Neural cell (in vitro differentiated cells): Measurements from ENCODE around the gene RNF215. TPM values are rescaled to one million over a fixed set of nuclear protein-coding genes. Genes with fewer than 3 reads are reported as not detected.
"Not testable (repeated sequence)": the region's sequence is repeated elsewhere in the genome, so short reads cannot be mapped to it uniquely, and the experiment has no call there.

Experiments used
- H2AFZ ChIP-seq: fragments of 200-600, 300-800 bp; sonication (generic), shearing (Covaris generic); 2 replicates; pipeline ENCODE4 v1.6.0; 2014; ENCODE audit warnings: low read depth, mild to moderate bottlenecking, antibody characterized with exemption, low read length, moderate library complexity
- H3F3A ChIP-seq: fragments of 200-600 bp; shearing (Covaris generic); 2 replicates; pipeline ENCODE4 v1.6.1; 2016; ENCODE audit warnings: mild to moderate bottlenecking, moderate library complexity, mixed read lengths, antibody characterized with exemption, low read length; ENCODE audit not compliant: insufficient read depth, poor library complexity, severe bottlenecking
- H3K27ac ChIP-seq: fragments of 200-600, 300-800 bp; sonication (generic), shearing (Covaris generic); 2 replicates; pipeline ENCODE4 v1.5.1; 2014; ENCODE audit warnings: mild to moderate bottlenecking, low read length, moderate library complexity
- H3K27me3 ChIP-seq: fragments of 300-800, 200-600 bp; sonication (generic), shearing (Covaris generic); 2 replicates; pipeline ENCODE4 v1.6.0; 2014; ENCODE audit warnings: mild to moderate bottlenecking, low read depth, low read length, moderate library complexity; ENCODE audit not compliant: insufficient read depth
- H3K36me3 ChIP-seq: fragments of 300-800, 200-600 bp; sonication (generic), shearing (Covaris generic); 2 replicates; pipeline ENCODE4 v1.5.1; 2014; ENCODE audit warnings: mild to moderate bottlenecking, antibody characterized with exemption, low read length, moderate library complexity; ENCODE audit not compliant: insufficient read depth
- H3K4me2 ChIP-seq: fragments of 300-800, 200-600 bp; sonication (generic), shearing (Covaris generic); 2 replicates; pipeline ENCODE4 v1.6.0; 2014; ENCODE audit warnings: mild to moderate bottlenecking, low read length
- H3K4me3 ChIP-seq: fragments of 300-800, 200-600 bp; sonication (generic), shearing (Covaris generic); 2 replicates; pipeline ENCODE4 v1.5.1; 2014; ENCODE audit warnings: mild to moderate bottlenecking, low read length, moderate library complexity
- H3K79me2 ChIP-seq: fragments of 200-600 bp; shearing (Covaris generic); replicated peaks from 2 replicates; pipeline ENCODE4 v1.6.0; 2014; ENCODE audit warnings: mild to moderate bottlenecking, low read length, moderate library complexity; ENCODE audit not compliant: insufficient read depth
- H3K9ac ChIP-seq: fragments of 300-800, 200-600 bp; sonication (generic), shearing (Covaris generic); 2 replicates; pipeline ENCODE4 v1.6.1; 2016; ENCODE audit warnings: mild to moderate bottlenecking, low read length, mixed read lengths
- H3K9me2 ChIP-seq: fragments of 200-600 bp; shearing (Covaris generic); 2 replicates; pipeline ENCODE4 v1.6.1; 2016; ENCODE audit warnings: mild to moderate bottlenecking, low read length, mixed read lengths; ENCODE audit not compliant: insufficient read depth
- H3K9me3 ChIP-seq: fragments of 200-600, 300-800 bp; sonication (generic), shearing (Covaris generic); 2 replicates; pipeline ENCODE4 v1.6.1; 2016; ENCODE audit warnings: mild to moderate bottlenecking, mixed run types, low read length, moderate library complexity, mixed read lengths
- H4K20me1 ChIP-seq: fragments of 200-600 bp; shearing (Covaris generic); 2 replicates; pipeline ENCODE4 v1.6.1; 2016; ENCODE audit warnings: mild to moderate bottlenecking, mixed run types; ENCODE audit not compliant: insufficient read depth
- EP300 ChIP-seq: fragments of 450-650 bp; conservative IDR thresholded peaks from 2 replicates; pipeline ENCODE4 v1.6.1; 2014; ENCODE audit warnings: antibody characterized with exemption, mild to moderate bottlenecking, moderate library complexity; ENCODE audit not compliant: poor library complexity, severe bottlenecking
- EZH2 ChIP-seq: fragments of 200-600, 300-800 bp; shearing (Covaris generic), sonication (generic); IDR thresholded peaks from 2 replicates; pipeline ENCODE4 v1.6.1; 2014; ENCODE audit warnings: antibody characterized with exemption, low read length, borderline replicate concordance, mild to moderate bottlenecking; ENCODE audit not compliant: insufficient read depth, poor library complexity, severe bottlenecking
- MXI1 ChIP-seq: fragments of 450-650 bp; conservative IDR thresholded peaks from 2 replicates; pipeline ENCODE4 v1.6.1; 2014; ENCODE audit warnings: antibody characterized with exemption, mild to moderate bottlenecking; ENCODE audit not compliant: poor library complexity, severe bottlenecking
- POLR2AphosphoS5 ChIP-seq: IDR thresholded peaks from 2 replicates; pipeline ENCODE4 v1.6.1; 2012
- RAD21 ChIP-seq: fragments of 450-650 bp; conservative IDR thresholded peaks from 2 replicates; pipeline ENCODE4 v1.6.1; 2014; ENCODE audit warnings: antibody characterized with exemption, mild to moderate bottlenecking, moderate library complexity
- SMC3 ChIP-seq: fragments of 450-650 bp; conservative IDR thresholded peaks from 2 replicates; pipeline ENCODE4 v1.6.1; 2014; ENCODE audit warnings: antibody characterized with exemption, mild to moderate bottlenecking, moderate library complexity; ENCODE audit not compliant: poor library complexity
- TAF1 ChIP-seq: IDR thresholded peaks from 2 replicates; pipeline ENCODE4 v1.6.1; 2012; ENCODE audit warnings: low read depth
- polyA plus RNA-seq: library from polyadenylated mRNA; depleted of rRNA; stranded (reverse); fragments of >200 nt; gene quantifications from 2 replicates; pipeline ENCODE4 v1.2.3, GENCODE V29; 2014
- TF ChIP-seq, protein P1 (sequence below): fragments of 450-650 bp; IDR thresholded peaks from 2 replicates; pipeline ENCODE4 v1.5.1; 2014; ENCODE audit warnings: antibody characterized with exemption, mild to moderate bottlenecking, moderate library complexity; ENCODE audit not compliant: poor library complexity, severe bottlenecking
- TF ChIP-seq, protein P2 (sequence below): IDR thresholded peaks from 2 replicates; pipeline ENCODE4 v1.6.1; 2012; ENCODE audit warnings: borderline replicate concordance

The RNF215 gene
- polyA plus RNA-seq, 1 donor from 2014 or later, result 28.3 TPM

DNA sequence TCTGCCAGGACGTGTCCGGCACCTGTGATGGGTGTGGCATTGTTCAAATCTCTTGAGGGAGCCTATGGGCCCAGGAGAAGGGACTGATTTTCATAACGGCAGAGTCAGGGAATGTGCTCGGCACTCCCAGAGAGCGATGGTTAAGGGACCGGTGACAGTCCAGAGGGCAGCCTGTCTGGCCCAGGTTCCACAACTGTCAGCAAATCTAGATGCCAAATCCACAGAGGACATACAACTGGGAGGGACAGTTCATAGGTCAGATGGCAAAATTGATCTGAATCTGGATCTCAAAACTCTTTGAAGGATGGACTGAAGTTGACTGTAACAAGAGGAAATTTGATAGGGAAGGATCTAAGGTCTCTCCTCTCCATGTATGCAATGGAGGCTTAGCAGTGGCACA is 17.1 kb upstream of the RNF215 start:
- H3K27ac ChIP-seq, result no peak overlapping the region
- no peaks in the 10 kb centered on the region for H3K79me2 ChIP-seq
- no peak overlapping the region for H3K9ac ChIP-seq
- TF ChIP-seq MXI1, result no peak
- TF ChIP-seq, protein P1, sequence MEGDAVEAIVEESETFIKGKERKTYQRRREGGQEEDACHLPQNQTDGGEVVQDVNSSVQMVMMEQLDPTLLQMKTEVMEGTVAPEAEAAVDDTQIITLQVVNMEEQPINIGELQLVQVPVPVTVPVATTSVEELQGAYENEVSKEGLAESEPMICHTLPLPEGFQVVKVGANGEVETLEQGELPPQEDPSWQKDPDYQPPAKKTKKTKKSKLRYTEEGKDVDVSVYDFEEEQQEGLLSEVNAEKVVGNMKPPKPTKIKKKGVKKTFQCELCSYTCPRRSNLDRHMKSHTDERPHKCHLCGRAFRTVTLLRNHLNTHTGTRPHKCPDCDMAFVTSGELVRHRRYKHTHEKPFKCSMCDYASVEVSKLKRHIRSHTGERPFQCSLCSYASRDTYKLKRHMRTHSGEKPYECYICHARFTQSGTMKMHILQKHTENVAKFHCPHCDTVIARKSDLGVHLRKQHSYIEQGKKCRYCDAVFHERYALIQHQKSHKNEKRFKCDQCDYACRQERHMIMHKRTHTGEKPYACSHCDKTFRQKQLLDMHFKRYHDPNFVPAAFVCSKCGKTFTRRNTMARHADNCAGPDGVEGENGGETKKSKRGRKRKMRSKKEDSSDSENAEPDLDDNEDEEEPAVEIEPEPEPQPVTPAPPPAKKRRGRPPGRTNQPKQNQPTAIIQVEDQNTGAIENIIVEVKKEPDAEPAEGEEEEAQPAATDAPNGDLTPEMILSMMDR, result no peak
- TF ChIP-seq EZH2, result no peak
- TF ChIP-seq RAD21, result no peak
- no peak for TF ChIP-seq POLR2AphosphoS5
- TF ChIP-seq SMC3, result no peak
- TF ChIP-seq TAF1, result no peak
- H2AFZ ChIP-seq, result no peak overlapping the region
- H3K4me3 ChIP-seq, result no peak overlapping the region
- no peaks in the 10 kb centered on the region for H3K9me2 ChIP-seq
- H3K36me3 ChIP-seq, result no peaks in the 10 kb centered on the region
- no peaks in the 10 kb centered on the region for H4K20me1 ChIP-seq
- H3K27me3 ChIP-seq, result no peaks in the 10 kb centered on the region
- no peaks in the 10 kb centered on the region for H3F3A ChIP-seq
- H3K9me3 ChIP-seq, result no peaks in the 10 kb centered on the region
- no peak overlapping the region for H3K4me2 ChIP-seq

DNA sequence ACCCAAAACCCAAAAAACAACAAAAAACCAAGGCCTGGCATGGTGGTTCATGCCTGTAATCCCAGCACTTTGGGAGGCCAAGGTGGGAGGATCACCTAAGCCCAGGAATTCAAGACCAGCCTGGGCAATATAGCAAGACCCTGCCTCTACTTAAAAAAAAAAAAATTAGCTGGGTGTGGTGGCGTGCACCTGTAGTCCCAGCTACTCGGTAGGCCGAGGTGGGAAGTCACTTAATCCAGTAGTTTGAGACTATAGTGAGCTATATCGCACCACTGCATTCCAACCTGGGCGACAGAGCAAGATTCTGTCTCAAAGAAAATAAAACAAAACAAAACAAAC is 15.5 kb upstream of the RNF215 start:
- not testable (repeated sequence) for H2AFZ ChIP-seq, H4K20me1 ChIP-seq, H3K27me3 ChIP-seq, H3K4me2 ChIP-seq, H3K9me3 ChIP-seq, H3K27ac ChIP-seq, H3K4me3 ChIP-seq, H3K9ac ChIP-seq, H3K79me2 ChIP-seq, H3F3A ChIP-seq, H3K9me2 ChIP-seq, H3K36me3 ChIP-seq

DNA sequence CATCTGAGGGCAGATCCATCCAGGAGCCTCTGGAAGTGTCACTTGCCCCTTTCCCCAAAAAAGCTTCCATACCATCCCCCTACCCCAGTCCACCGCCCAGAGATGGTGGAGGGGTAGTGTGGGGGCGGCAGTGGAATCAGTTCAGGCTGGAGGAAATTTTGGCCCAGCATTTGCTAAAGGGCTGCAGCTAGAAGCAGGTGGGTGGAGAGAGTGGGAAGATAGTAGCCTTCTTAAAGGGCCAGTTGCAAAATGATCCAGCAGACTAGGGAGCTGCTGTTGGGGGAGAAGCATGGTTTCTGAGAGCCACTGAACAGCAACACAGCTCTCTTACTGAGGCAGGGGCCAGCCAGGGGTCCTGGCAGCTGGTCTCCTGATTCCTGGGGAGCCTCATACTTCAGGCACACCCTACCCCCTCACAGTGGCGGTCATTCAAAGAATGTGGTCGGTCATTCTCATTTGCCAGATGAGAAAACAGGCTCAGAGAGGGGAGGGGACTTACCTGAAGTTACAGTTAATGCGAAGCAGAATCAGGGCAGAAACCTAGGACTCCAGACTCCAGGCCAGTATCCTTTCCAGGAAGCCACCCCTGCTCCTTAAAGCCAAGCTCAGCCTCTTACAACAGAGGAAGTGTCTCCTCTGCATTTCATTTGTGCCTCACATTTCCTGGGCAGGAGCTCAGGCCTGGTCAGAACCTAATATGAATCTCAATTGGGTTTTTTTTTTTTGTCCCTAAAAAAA is 15.0 kb upstream of the RNF215 start:
- H3K9me2 ChIP-seq, result no peaks in the 10 kb centered on the region
- no peaks in the 10 kb centered on the region for H3F3A ChIP-seq
- no peak overlapping the region for H2AFZ ChIP-seq
- H3K27ac ChIP-seq, result no peak overlapping the region
- H3K36me3 ChIP-seq, result no peaks in the 10 kb centered on the region
- no peaks in the 10 kb centered on the region for H3K9me3 ChIP-seq
- H4K20me1 ChIP-seq, result no peaks in the 10 kb centered on the region
- H3K27me3 ChIP-seq, result peaks cover 9% of the 10 kb centered on the region
- TF ChIP-seq SMC3 (no peak), EZH2 (no peak), RAD21 (no peak), EP300 (no peak), TAF1 (no peak), MXI1 (no peak), POLR2AphosphoS5 (no peak)
- TF ChIP-seq, protein P2, sequence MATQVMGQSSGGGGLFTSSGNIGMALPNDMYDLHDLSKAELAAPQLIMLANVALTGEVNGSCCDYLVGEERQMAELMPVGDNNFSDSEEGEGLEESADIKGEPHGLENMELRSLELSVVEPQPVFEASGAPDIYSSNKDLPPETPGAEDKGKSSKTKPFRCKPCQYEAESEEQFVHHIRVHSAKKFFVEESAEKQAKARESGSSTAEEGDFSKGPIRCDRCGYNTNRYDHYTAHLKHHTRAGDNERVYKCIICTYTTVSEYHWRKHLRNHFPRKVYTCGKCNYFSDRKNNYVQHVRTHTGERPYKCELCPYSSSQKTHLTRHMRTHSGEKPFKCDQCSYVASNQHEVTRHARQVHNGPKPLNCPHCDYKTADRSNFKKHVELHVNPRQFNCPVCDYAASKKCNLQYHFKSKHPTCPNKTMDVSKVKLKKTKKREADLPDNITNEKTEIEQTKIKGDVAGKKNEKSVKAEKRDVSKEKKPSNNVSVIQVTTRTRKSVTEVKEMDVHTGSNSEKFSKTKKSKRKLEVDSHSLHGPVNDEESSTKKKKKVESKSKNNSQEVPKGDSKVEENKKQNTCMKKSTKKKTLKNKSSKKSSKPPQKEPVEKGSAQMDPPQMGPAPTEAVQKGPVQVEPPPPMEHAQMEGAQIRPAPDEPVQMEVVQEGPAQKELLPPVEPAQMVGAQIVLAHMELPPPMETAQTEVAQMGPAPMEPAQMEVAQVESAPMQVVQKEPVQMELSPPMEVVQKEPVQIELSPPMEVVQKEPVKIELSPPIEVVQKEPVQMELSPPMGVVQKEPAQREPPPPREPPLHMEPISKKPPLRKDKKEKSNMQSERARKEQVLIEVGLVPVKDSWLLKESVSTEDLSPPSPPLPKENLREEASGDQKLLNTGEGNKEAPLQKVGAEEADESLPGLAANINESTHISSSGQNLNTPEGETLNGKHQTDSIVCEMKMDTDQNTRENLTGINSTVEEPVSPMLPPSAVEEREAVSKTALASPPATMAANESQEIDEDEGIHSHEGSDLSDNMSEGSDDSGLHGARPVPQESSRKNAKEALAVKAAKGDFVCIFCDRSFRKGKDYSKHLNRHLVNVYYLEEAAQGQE, result no peak
- TF ChIP-seq, protein P1, result no peak
- no peak overlapping the region for H3K4me3 ChIP-seq
- H3K4me2 ChIP-seq, result no peak overlapping the region
- H3K9ac ChIP-seq, result no peak overlapping the region
- no peaks in the 10 kb centered on the region for H3K79me2 ChIP-seq

DNA sequence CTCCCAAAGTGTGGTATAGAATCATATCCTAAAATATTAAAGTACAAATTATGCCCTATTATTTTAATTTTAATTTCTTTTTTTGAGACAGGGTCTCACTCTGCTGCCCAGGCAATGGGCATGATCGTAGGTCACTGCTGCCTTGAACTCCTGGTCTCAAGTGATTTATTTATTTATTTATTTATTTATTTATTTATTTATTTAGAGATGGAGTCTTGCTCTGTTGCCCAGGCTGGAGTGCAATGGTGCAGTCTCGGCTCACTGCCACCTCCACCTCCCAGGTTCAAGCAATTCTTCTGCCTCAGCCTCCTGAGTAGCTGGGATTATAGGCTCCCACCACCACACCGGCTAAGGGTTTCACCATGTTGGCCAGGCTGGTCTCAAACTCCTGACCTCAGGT is 13.8 kb upstream of the RNF215 start:
- not testable (repeated sequence) for H3K27ac ChIP-seq, H2AFZ ChIP-seq, H3K4me3 ChIP-seq, H3K36me3 ChIP-seq, H3K9ac ChIP-seq, H3F3A ChIP-seq, H4K20me1 ChIP-seq, H3K79me2 ChIP-seq, H3K4me2 ChIP-seq, H3K9me3 ChIP-seq, H3K9me2 ChIP-seq
- peaks cover 17% of the 10 kb centered on the region for H3K27me3 ChIP-seq
